HG03558 (cell line): ENCODE data around the gene SLC4A4.

Experiments used
- ATAC-seq: cut with Tn5 transposase; IDR thresholded peaks from one replicate; pipeline ENCODE4 v1.9.1; 2021; ENCODE audit warnings: moderate number of reproducible peaks; ENCODE audit not compliant: unreplicated experiment; ENCODE audit errors: extremely low read depth

SLC4A4 gene

GRCh38 chr4:71583971-71584370, 245.2 kb downstream of the SLC4A4 start:
- ATAC-seq: no peak

GRCh38 chr4:71584585-71584984, 245.8 kb downstream of the SLC4A4 start:
- ATAC-seq: no peak

- ATAC-seq: no peak
Measured at GRCh38 chr4:71586087-71586763, 247.4 kb downstream of the SLC4A4 start.

GRCh38 chr4:71587995-71588394, 249.2 kb downstream of the SLC4A4 start:
- ATAC-seq: no peak

- ATAC-seq: no peak
Measured at GRCh38 chr4:71592793-71593192, 254.0 kb downstream of the SLC4A4 start.

- no peak for ATAC-seq
Measured at GRCh38 chr4:71593311-71593710, 254.5 kb downstream of the SLC4A4 start.

GRCh38 chr4:71595576-71596108, 256.8 kb downstream of the SLC4A4 start:
- ATAC-seq: no peak

GRCh38 chr4:71599578-71599977, 260.8 kb downstream of the SLC4A4 start:
- no peak for ATAC-seq

- no peak for ATAC-seq
Measured at GRCh38 chr4:71602289-71602900, 263.6 kb downstream of the SLC4A4 start.

- peak; percentile 100 for ATAC-seq
Measured at GRCh38 chr4:71604785-71605184, 266.0 kb downstream of the SLC4A4 start.

GRCh38 chr4:71607109-71607508, 268.3 kb downstream of the SLC4A4 start:
- ATAC-seq: no peak

- ATAC-seq: no peak
Measured at GRCh38 chr4:71607780-71608677, 269.2 kb downstream of the SLC4A4 start.

GRCh38 chr4:71608678-71609071, 269.9 kb downstream of the SLC4A4 start:
- ATAC-seq: no peak

GRCh38 chr4:71609167-71609566, 270.3 kb downstream of the SLC4A4 start:
- no peak for ATAC-seq

- ATAC-seq: no peak
Measured at GRCh38 chr4:71609651-71610050, 270.8 kb downstream of the SLC4A4 start.

- ATAC-seq: no peak
Measured at GRCh38 chr4:71614621-71615020, 275.8 kb downstream of the SLC4A4 start.

GRCh38 chr4:71616168-71616811, 277.5 kb downstream of the SLC4A4 start:
- ATAC-seq: no peak
